ENCODE data around the gene EMX1. TPM values are rescaled to one million over a fixed set of nuclear protein-coding genes. Genes with fewer than 3 reads are reported as not detected.

The EMX1 gene
- polyA plus RNA-seq, 1 donor from 2014 or later: 0.33 TPM

DNA sequence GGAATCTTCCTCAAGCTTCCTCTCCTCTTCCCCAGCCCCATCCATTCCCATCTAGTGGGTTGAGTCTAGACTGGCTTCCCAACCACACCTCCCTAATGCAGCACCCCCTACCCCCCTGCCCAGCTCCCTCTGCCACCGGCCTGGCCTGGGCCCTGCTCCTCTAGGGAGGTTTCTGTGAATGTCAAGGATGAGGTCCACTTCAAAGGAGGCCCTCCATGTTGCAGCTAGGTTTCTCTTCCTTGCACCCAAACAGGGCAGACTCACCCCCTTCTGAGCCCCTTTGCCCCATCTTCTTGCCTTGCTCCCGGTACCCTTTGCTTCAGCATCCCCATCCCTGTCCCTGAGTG is 18.3 kb downstream of the EMX1 start:
- Histone ChIP-seq H3K9me2 (ENCODE audit: insufficient read depth, low read length) (no peaks in the 10 kb centered on the region), H3K79me2 (replicated peaks; ENCODE audit: insufficient read depth, low read length) (no peaks in the 10 kb centered on the region), H3K36me3 (ENCODE audit: insufficient read depth, low read length) (no peaks in the 10 kb centered on the region), H3K27ac (ENCODE audit: low read length) (no peak overlapping the region), H2AFZ (ENCODE audit: low read depth, low read length) (no peak overlapping the region), H3K9ac (ENCODE audit: low read length) (no peak overlapping the region), H4K20me1 (ENCODE audit: insufficient read depth) (no peaks in the 10 kb centered on the region), H3F3A (ENCODE audit: insufficient read depth, low read length, poor library complexity, severe bottlenecking) (no peaks in the 10 kb centered on the region), H3K9me3 (ENCODE audit: low read length) (no peaks in the 10 kb centered on the region), H3K27me3 (ENCODE audit: insufficient read depth, low read depth, low read length) (no peaks in the 10 kb centered on the region), H3K4me2 (ENCODE audit: low read length) (no peak overlapping the region), H3K4me3 (ENCODE audit: low read length) (no peak overlapping the region)
- no peak for TF ChIP-seq POLR2AphosphoS5 (IDR thresholded peaks at IDR 0.05)
- no peak for TF ChIP-seq RAD21 (conservative IDR thresholded peaks at IDR 0.05)
- no peak for TF ChIP-seq EP300 (conservative IDR thresholded peaks at IDR 0.05; ENCODE audit: poor library complexity, severe bottlenecking)
- TF ChIP-seq MXI1 (conservative IDR thresholded peaks at IDR 0.05; ENCODE audit: poor library complexity, severe bottlenecking): no peak
- no peak for TF ChIP-seq TAF1 (IDR thresholded peaks at IDR 0.05; ENCODE audit: low read depth)
- TF ChIP-seq, protein P1, sequence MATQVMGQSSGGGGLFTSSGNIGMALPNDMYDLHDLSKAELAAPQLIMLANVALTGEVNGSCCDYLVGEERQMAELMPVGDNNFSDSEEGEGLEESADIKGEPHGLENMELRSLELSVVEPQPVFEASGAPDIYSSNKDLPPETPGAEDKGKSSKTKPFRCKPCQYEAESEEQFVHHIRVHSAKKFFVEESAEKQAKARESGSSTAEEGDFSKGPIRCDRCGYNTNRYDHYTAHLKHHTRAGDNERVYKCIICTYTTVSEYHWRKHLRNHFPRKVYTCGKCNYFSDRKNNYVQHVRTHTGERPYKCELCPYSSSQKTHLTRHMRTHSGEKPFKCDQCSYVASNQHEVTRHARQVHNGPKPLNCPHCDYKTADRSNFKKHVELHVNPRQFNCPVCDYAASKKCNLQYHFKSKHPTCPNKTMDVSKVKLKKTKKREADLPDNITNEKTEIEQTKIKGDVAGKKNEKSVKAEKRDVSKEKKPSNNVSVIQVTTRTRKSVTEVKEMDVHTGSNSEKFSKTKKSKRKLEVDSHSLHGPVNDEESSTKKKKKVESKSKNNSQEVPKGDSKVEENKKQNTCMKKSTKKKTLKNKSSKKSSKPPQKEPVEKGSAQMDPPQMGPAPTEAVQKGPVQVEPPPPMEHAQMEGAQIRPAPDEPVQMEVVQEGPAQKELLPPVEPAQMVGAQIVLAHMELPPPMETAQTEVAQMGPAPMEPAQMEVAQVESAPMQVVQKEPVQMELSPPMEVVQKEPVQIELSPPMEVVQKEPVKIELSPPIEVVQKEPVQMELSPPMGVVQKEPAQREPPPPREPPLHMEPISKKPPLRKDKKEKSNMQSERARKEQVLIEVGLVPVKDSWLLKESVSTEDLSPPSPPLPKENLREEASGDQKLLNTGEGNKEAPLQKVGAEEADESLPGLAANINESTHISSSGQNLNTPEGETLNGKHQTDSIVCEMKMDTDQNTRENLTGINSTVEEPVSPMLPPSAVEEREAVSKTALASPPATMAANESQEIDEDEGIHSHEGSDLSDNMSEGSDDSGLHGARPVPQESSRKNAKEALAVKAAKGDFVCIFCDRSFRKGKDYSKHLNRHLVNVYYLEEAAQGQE (IDR thresholded peaks at IDR 0.05; ENCODE audit: borderline replicate concordance): no peak
- TF ChIP-seq CTCF (IDR thresholded peaks at IDR 0.05; ENCODE audit: poor library complexity, severe bottlenecking): no peak

DNA sequence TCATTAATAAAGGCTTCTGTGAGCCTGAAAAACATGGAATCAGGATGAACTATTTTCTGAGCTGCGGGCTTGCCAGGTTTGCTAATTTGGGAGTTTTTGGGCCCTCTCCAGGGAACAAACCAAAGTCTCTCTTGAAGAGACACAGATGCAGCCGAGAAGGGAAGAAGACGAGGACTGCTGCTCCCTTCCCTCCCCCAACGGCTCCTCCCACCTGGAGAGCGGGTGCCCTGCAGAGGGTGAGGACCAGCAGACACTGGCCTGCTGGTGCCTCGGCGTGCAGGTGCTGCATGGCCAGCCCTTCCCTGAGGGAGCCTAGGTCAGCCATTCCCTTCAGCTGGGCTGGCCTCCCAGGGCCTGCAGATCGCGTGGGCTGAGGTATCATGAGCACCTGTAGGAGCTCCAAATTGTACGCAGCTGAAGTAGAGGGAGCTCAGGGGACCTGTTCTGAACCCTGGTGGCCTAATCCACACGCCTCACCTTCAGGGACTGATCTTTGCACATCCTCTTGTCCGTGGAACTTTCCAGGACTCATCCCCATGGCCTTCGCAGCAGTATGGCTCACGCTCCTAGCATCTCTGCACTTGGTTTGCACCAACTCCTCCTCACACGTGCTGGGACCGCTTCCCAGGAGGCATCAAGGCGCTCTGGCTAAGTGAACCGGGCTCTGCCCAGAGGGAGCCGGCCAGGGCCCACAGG is 19.5 kb downstream of the EMX1 start:
- no peak overlapping the region for H3K4me2 ChIP-seq (ENCODE audit: low read length)
- TF ChIP-seq CTCF (IDR thresholded peaks at IDR 0.05; ENCODE audit: poor library complexity, severe bottlenecking) (no peak), RAD21 (conservative IDR thresholded peaks at IDR 0.05) (no peak), SMC3 (conservative IDR thresholded peaks at IDR 0.05; ENCODE audit: poor library complexity) (no peak), MXI1 (conservative IDR thresholded peaks at IDR 0.05; ENCODE audit: poor library complexity, severe bottlenecking) (no peak)
- no peaks in the 10 kb centered on the region for H3K27me3 ChIP-seq (ENCODE audit: insufficient read depth, low read depth, low read length)
- no peak overlapping the region for H3K9ac ChIP-seq (ENCODE audit: low read length)
- H3K9me2 ChIP-seq (ENCODE audit: insufficient read depth, low read length): no peaks in the 10 kb centered on the region
- H3K9me3 ChIP-seq (ENCODE audit: low read length): no peaks in the 10 kb centered on the region
- no peak overlapping the region for H2AFZ ChIP-seq (ENCODE audit: low read depth, low read length)
- H3K27ac ChIP-seq (ENCODE audit: low read length): no peak overlapping the region
- H3K79me2 ChIP-seq (replicated peaks; ENCODE audit: insufficient read depth, low read length): no peaks in the 10 kb centered on the region
- H3K36me3 ChIP-seq (ENCODE audit: insufficient read depth, low read length): no peaks in the 10 kb centered on the region
- H3F3A ChIP-seq (ENCODE audit: insufficient read depth, low read length, poor library complexity, severe bottlenecking): no peaks in the 10 kb centered on the region
- no peak overlapping the region for H3K4me3 ChIP-seq (ENCODE audit: low read length)
- no peaks in the 10 kb centered on the region for H4K20me1 ChIP-seq (ENCODE audit: insufficient read depth)

Data from neural cell (in vitro differentiated cells).